ENCODE results near the gene GMPS. TPM values are rescaled to one million over a fixed set of nuclear protein-coding genes. Genes with fewer than 3 reads are reported as not detected.

GMPS gene
- total RNA-seq, 4 donors from 2014 or later: 26.8 to 48.8 (median 29.9) TPM

DNA sequence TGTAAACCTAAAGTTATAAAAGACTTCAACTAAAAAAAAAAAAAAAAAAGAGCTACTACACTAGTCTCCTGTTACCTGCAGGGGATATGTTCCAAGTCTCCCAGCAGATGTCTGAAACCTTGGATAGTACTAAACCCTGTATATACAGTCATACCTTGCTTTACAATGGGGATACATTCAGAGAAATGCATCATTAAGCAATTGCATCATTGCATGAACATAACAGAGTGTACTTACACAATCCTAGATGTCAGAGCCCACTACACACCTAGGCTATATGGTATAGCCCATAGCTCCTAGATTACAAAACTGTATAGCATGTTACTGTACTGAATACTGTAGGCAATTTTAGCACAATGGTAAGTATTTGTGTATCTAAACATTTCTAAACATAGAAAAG is 119.1 kb downstream of the GMPS start:
- no peaks in the 10 kb centered on the region for H3K9me3 ChIP-seq
- TF ChIP-seq POLR2AphosphoS5 (IDR thresholded peaks at IDR 0.05): no peak
- no peak for TF ChIP-seq POLR2A (IDR thresholded peaks at IDR 0.05)
- TF ChIP-seq EP300 (IDR thresholded peaks at IDR 0.05): no peak
- TF ChIP-seq, protein P1, sequence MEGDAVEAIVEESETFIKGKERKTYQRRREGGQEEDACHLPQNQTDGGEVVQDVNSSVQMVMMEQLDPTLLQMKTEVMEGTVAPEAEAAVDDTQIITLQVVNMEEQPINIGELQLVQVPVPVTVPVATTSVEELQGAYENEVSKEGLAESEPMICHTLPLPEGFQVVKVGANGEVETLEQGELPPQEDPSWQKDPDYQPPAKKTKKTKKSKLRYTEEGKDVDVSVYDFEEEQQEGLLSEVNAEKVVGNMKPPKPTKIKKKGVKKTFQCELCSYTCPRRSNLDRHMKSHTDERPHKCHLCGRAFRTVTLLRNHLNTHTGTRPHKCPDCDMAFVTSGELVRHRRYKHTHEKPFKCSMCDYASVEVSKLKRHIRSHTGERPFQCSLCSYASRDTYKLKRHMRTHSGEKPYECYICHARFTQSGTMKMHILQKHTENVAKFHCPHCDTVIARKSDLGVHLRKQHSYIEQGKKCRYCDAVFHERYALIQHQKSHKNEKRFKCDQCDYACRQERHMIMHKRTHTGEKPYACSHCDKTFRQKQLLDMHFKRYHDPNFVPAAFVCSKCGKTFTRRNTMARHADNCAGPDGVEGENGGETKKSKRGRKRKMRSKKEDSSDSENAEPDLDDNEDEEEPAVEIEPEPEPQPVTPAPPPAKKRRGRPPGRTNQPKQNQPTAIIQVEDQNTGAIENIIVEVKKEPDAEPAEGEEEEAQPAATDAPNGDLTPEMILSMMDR (IDR thresholded peaks at IDR 0.05): no peak
- H3K27ac ChIP-seq: no peak overlapping the region
- H3K27me3 ChIP-seq: no peaks in the 10 kb centered on the region
- no peaks in the 10 kb centered on the region for H3K36me3 ChIP-seq
- peaks cover 0 to 6% (median 0%) of the 10 kb centered on the region in 3 donors for H3K4me1 ChIP-seq
- H3K4me3 ChIP-seq: no peak overlapping the region
- ATAC-seq: no peak

DNA sequence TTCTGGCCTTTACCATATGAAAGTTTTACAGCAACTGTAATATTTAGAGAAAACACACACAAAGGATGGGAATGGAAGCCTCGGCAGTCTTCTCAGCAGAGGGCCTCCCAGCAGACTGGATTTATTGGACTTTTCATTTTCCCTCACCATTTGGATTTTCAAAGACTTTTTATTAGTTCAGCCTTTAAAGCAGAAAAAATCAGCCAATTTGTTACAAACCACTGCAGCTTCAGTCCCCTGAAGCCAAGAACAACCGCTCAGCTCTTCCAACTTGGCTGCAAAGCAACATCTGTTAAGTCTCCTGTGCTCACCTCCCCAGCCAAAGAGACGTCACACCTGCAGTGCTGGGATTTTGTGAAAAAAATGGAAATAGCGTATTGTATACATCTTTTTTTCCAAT is 120.8 kb downstream of the GMPS start:
- WGBS, 2 donors (ENCODE audit: low coverage in 1 of 2): 19 to 33% methylated on average over 4 of the region's 4 CpGs
- Histone ChIP-seq H3K4me3 (no peak overlapping the region), H3K9me3 (no peaks in the 10 kb centered on the region), H3K27me3 (no peaks in the 10 kb centered on the region), H3K36me3 (no peaks in the 10 kb centered on the region), H3K4me1 (peaks cover 0 to 11% (median 0%) of the 10 kb centered on the region in 3 donors), H3K27ac (no peak overlapping the region)
- ATAC-seq: no peak
- no peak for TF ChIP-seq POLR2A (IDR thresholded peaks at IDR 0.05)
- TF ChIP-seq EP300 (IDR thresholded peaks at IDR 0.05): no peak
- TF ChIP-seq, protein P1 (IDR thresholded peaks at IDR 0.05): no peak

DNA sequence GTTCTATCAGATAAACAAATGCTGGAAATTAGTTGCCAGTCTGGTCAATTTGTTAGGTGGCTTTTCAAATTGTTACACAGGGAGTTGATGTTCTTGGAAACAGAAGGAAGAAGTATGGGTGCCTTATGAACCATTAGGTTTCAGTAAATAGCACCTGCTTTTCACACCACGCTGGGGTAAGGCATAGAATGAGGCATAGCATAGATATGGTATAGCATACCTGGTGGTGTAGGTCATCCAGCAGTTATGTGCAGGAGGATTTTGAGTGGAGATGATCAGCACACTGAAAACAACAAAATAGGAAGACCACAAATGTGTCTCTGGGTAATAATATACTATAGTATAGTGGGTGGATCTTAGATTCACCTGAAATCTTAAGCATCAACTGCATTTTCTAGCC is 121.4 kb downstream of the GMPS start:
- Histone ChIP-seq H3K9me3 (no peaks in the 10 kb centered on the region), H3K36me3 (no peaks in the 10 kb centered on the region), H3K4me1 (peaks cover 0 to 11% (median 0%) of the 10 kb centered on the region in 3 donors), H3K27me3 (no peaks in the 10 kb centered on the region), H3K27ac (no peak overlapping the region), H3K4me3 (no peak overlapping the region)
- TF ChIP-seq POLR2AphosphoS5 (IDR thresholded peaks at IDR 0.05) (no peak), POLR2A (IDR thresholded peaks at IDR 0.05) (no peak), EP300 (IDR thresholded peaks at IDR 0.05) (no peak)
- TF ChIP-seq, protein P1 (IDR thresholded peaks at IDR 0.05): no peak
- WGBS, 2 donors (ENCODE audit: low coverage in 1 of 2): 93 to 100% methylated on average over 1 of the region's 1 CpG
- no peak for ATAC-seq

Other genes starting within 250 kb of the GMPS start
- under 1 TPM; 0.16 to 0.40 (median 0.35) TPM for gene PLCH1, start 125.6 kb upstream of the GMPS start, total RNA-seq
- gene C3orf33, start 64.4 kb upstream of the GMPS start, total RNA-seq: 1 to 10 TPM; 2.3 to 4.2 (median 3.1) TPM
- gene SLC33A1, start 16.2 kb upstream of the GMPS start, total RNA-seq: 10 to 100 TPM; 18.4 to 27.6 (median 24.4) TPM
- gene KCNAB1, start 249.9 kb downstream of the GMPS start, total RNA-seq: 1 to 10 TPM in 3 of 4 donors, under 1 TPM in 1; 0.31 to 6.3 (median 1.9) TPM

Measured in gastroesophageal sphincter (tissue), 4 donors.